Right atrium auricular region (tissue), 2 donors: ENCODE results near the gene ESRRA. TPM values are rescaled to one million over a fixed set of nuclear protein-coding genes. Genes with fewer than 3 reads are reported as not detected.

ENCODE experiments used
- DNase-seq: peaks from one replicate; pipeline ENCODE4 v3.0.0-alpha.2; 2019; ENCODE audit warnings: low spot score
- H3K27ac ChIP-seq, 2 donors: fragments of 200-600 bp; sonication (generic); 1 replicate in 1 of 2; 2 replicates in 1 of 2; pipeline ENCODE4 v1.5.1; 2016 to 2019
- H3K27me3 ChIP-seq, 2 donors: fragments of 200-600 bp; sonication (generic); one replicate each; pipeline versions ENCODE4 v1.5.1 to v1.6.0; 2017 to 2019
- H3K36me3 ChIP-seq: fragments of 200-600 bp; sonication (generic); one replicate; pipeline ENCODE4 v1.5.1; 2016
- H3K4me1 ChIP-seq, 2 donors: fragments of 200-600 bp; sonication (generic); one replicate each; pipeline versions ENCODE4 v1.5.1 to v1.6.0; 2017 to 2019
- H3K4me3 ChIP-seq, 2 donors: fragments of 200-600 bp; sonication (generic); 1 replicate in 1 of 2; 2 replicates in 1 of 2; pipeline ENCODE4 v1.5.1; 2017 to 2019; ENCODE audit warnings: mild to moderate bottlenecking in 1 of 2, moderate library complexity in 1 of 2
- H3K9me3 ChIP-seq, 2 donors: fragments of 200-600 bp; sonication (generic); one replicate each; pipeline ENCODE4 v1.5.1; 2019
- CTCF ChIP-seq, 2 donors: fragments of 200-600 bp; sonication (generic); IDR thresholded peaks; one replicate each; pipeline ENCODE4 v1.5.1; 2019; ENCODE audit warnings: antibody characterized with exemption in 2 of 2
- total RNA-seq, 2 donors: library from RNA; depleted of rRNA; stranded (reverse); fragments of >200 nt; gene quantifications; one replicate each; pipeline ENCODE4 v1.1.0, GENCODE V29; 2016

ESRRA gene
- total RNA-seq, 2 donors from 2014 or later, result 164 to 190 TPM

- peak; percentile 80 for DNase-seq
- H3K27me3 ChIP-seq, result no peaks in the 10 kb centered on the region
- H3K36me3 ChIP-seq, result peaks cover 11% of the 10 kb centered on the region
- H3K4me3 ChIP-seq, result peak overlapping the region; percentile 59 to 72
- peak overlapping the region; percentile 93 to 98 for H3K27ac ChIP-seq
- no peaks in the 10 kb centered on the region for H3K9me3 ChIP-seq
- TF ChIP-seq CTCF (IDR thresholded peaks at IDR 0.05), result no peak
- H3K4me1 ChIP-seq, result peaks cover 0 to 45% of the 10 kb centered on the region in 2 donors
Measured at GRCh38 chr11:64268893-64269539, 36.3 kb upstream of the ESRRA start.

- TF ChIP-seq CTCF (IDR thresholded peaks at IDR 0.05), result peak in 1 of 2 donors; percentile 55
Measured at GRCh38 chr11:64269540-64270220, 35.6 kb upstream of the ESRRA start.

GRCh38 chr11:64275031-64275800 is 30.1 kb upstream of the ESRRA start:
- Histone ChIP-seq H3K27ac (no peak overlapping the region), H3K27me3 (no peaks in the 10 kb centered on the region), H3K9me3 (no peaks in the 10 kb centered on the region), H3K4me3 (no peak overlapping the region), H3K4me1 (peaks cover 0 to 18% of the 10 kb centered on the region in 2 donors), H3K36me3 (peaks cover 23% of the 10 kb centered on the region)
- no peak for DNase-seq
- TF ChIP-seq CTCF (IDR thresholded peaks at IDR 0.05), result no peak

More at GRCh38 chr11:64269540-64270220, 35.6 kb upstream of the ESRRA start:
- Histone ChIP-seq H3K4me3 (peak overlapping the region; percentile 62 to 72), H3K27ac (peak overlapping the region; percentile 93 to 98), H3K27me3 (no peaks in the 10 kb centered on the region), H3K4me1 (peaks cover 0 to 45% of the 10 kb centered on the region in 2 donors), H3K36me3 (peaks cover 9% of the 10 kb centered on the region), H3K9me3 (no peaks in the 10 kb centered on the region)
- peak; percentile 99 for DNase-seq

GRCh38 chr11:64275841-64276240 is 29.5 kb upstream of the ESRRA start:
- TF ChIP-seq CTCF (IDR thresholded peaks at IDR 0.05), result no peak
- no peaks in the 10 kb centered on the region for H3K9me3 ChIP-seq
- H3K36me3 ChIP-seq, result peaks cover 23% of the 10 kb centered on the region
- H3K27me3 ChIP-seq, result no peaks in the 10 kb centered on the region
- peaks cover 0 to 22% of the 10 kb centered on the region in 2 donors for H3K4me1 ChIP-seq
- DNase-seq, result no peak
- no peak overlapping the region for H3K4me3 ChIP-seq
- no peak overlapping the region for H3K27ac ChIP-seq

GRCh38 chr11:64276653-64277431 is 28.5 kb upstream of the ESRRA start:
- no peak for DNase-seq
- no peaks in the 10 kb centered on the region for H3K9me3 ChIP-seq
- H3K27me3 ChIP-seq, result no peaks in the 10 kb centered on the region
- no peak overlapping the region for H3K4me3 ChIP-seq
- no peak overlapping the region for H3K27ac ChIP-seq
- TF ChIP-seq CTCF (IDR thresholded peaks at IDR 0.05), result no peak
- H3K36me3 ChIP-seq, result peaks cover 26% of the 10 kb centered on the region
- H3K4me1 ChIP-seq, result peaks cover 0 to 26% of the 10 kb centered on the region in 2 donors
